ENCODE measurements around the gene KIF20B. TPM values are rescaled to one million over a fixed set of nuclear protein-coding genes. Genes with fewer than 3 reads are reported as not detected.

Gene KIF20B
- total RNA-seq, 3 donors from 2014 or later, result 3.3 to 5.6 (median 3.7) TPM

- Histone ChIP-seq H3K27ac (no peak overlapping the region), H3K36me3 (no peaks in the 10 kb centered on the region), H3K9me3 (no peaks in the 10 kb centered on the region), H3K4me1 (peaks cover 6% of the 10 kb centered on the region in 2 donors), H3K4me3 (no peak overlapping the region), H3K27me3 (no peaks in the 10 kb centered on the region)
- intact Hi-C loops (cut with DNase I; ENCODE audit: low total_unique reads), result no loop called here
- TF ChIP-seq POLR2A (IDR thresholded peaks at IDR 0.05) (no peak), POLR2AphosphoS5 (IDR thresholded peaks at IDR 0.05) (no peak), CTCF (IDR thresholded peaks at IDR 0.05) (no peak)
- DNase-seq (ENCODE audit: low spot score in 2 of 2), result no peak
These were observed 4.6 kb downstream of the KIF20B start for GRCh38 chr10:89706011-89706410.

- intact Hi-C loops (cut with DNase I; ENCODE audit: low total_unique reads), result no loop called here
- no peaks in the 10 kb centered on the region for H3K27me3 ChIP-seq
These were observed 6.0 kb downstream of the KIF20B start for GRCh38 chr10:89707372-89707771.

GRCh38 chr10:89710753-89711152 lies 9.4 kb downstream of the KIF20B start:
- H3K4me1 ChIP-seq, result no peaks in the 10 kb centered on the region
- no peak overlapping the region for H3K27ac ChIP-seq
- intact Hi-C loops (cut with DNase I; ENCODE audit: low total_unique reads), result no loop called here
- H3K9me3 ChIP-seq, result no peaks in the 10 kb centered on the region
- no peak for DNase-seq (ENCODE audit: low spot score in 2 of 2)
- H3K36me3 ChIP-seq, result no peaks in the 10 kb centered on the region
- no peaks in the 10 kb centered on the region for H3K27me3 ChIP-seq
- H3K4me3 ChIP-seq, result no peak overlapping the region
- TF ChIP-seq CTCF (IDR thresholded peaks at IDR 0.05) (no peak), POLR2AphosphoS5 (IDR thresholded peaks at IDR 0.05) (no peak), POLR2A (IDR thresholded peaks at IDR 0.05) (no peak)

More at GRCh38 chr10:89707372-89707771, 6.0 kb downstream of the KIF20B start:
- peaks cover 0 to under 1% of the 10 kb centered on the region in 2 donors for H3K4me1 ChIP-seq
- no peaks in the 10 kb centered on the region for H3K9me3 ChIP-seq
- DNase-seq (ENCODE audit: low spot score in 2 of 2), result no peak
- no peak overlapping the region for H3K27ac ChIP-seq
- H3K4me3 ChIP-seq, result no peak overlapping the region
- TF ChIP-seq POLR2A (IDR thresholded peaks at IDR 0.05) (no peak), POLR2AphosphoS5 (IDR thresholded peaks at IDR 0.05) (no peak), CTCF (IDR thresholded peaks at IDR 0.05) (no peak)
- H3K36me3 ChIP-seq, result no peaks in the 10 kb centered on the region

- no peak for DNase-seq (ENCODE audit: low spot score in 2 of 2)
- Histone ChIP-seq H3K9me3 (no peaks in the 10 kb centered on the region), H3K27me3 (no peaks in the 10 kb centered on the region), H3K36me3 (no peaks in the 10 kb centered on the region), H3K27ac (no peak overlapping the region), H3K4me1 (no peaks in the 10 kb centered on the region), H3K4me3 (no peak overlapping the region)
- intact Hi-C loops (cut with DNase I; ENCODE audit: low total_unique reads), result no loop called here
- TF ChIP-seq POLR2AphosphoS5 (IDR thresholded peaks at IDR 0.05) (no peak), POLR2A (IDR thresholded peaks at IDR 0.05) (no peak), CTCF (IDR thresholded peaks at IDR 0.05) (no peak)
These were observed 33.2 kb downstream of the KIF20B start for GRCh38 chr10:89734616-89735015.

GRCh38 chr10:89738551-89739209 lies 37.3 kb downstream of the KIF20B start:
- TF ChIP-seq POLR2AphosphoS5 (IDR thresholded peaks at IDR 0.05) (no peak), CTCF (IDR thresholded peaks at IDR 0.05) (no peak)
- no peak overlapping the region for H3K4me3 ChIP-seq
- H3K4me1 ChIP-seq, result no peaks in the 10 kb centered on the region
- DNase-seq (ENCODE audit: low spot score in 2 of 2), result no peak
- H3K27ac ChIP-seq, result no peak overlapping the region
- H3K27me3 ChIP-seq, result no peaks in the 10 kb centered on the region
- no peaks in the 10 kb centered on the region for H3K9me3 ChIP-seq
- H3K36me3 ChIP-seq, result no peaks in the 10 kb centered on the region
- intact Hi-C loops (cut with DNase I; ENCODE audit: low total_unique reads), result no loop called here
